Gastrocnemius medialis (tissue), 4 donors: ENCODE results near the gene PCP4L1. TPM values are rescaled to one million over a fixed set of nuclear protein-coding genes. Genes with fewer than 3 reads are reported as not detected.

ENCODE experiments used
- ATAC-seq, 2 donors: fragments of 150-250 bp; one replicate each; pipeline ENCODE4 v1.9.1; 2016
- DNase-seq, 2 donors: peaks; one replicate each; pipeline ENCODE4 v3.0.0-alpha.2; 2019
- H3K27ac ChIP-seq, 4 donors: fragments of 200-600 bp; sonication (generic); 1 replicate in 1 of 4; 2 replicates in 3 of 4; pipeline ENCODE4 v1.5.1; 2016 to 2018; ENCODE audit warnings: mild to moderate bottlenecking in 2 of 4, moderate library complexity in 1 of 4
- H3K27me3 ChIP-seq, 3 donors: fragments of 200-600 bp; sonication (generic) in 2 of 3; 1 replicate in 1 of 3; 2 replicates in 2 of 3; pipeline versions ENCODE4 v1.5.1 to v1.6.0; 2016 to 2019; ENCODE audit warnings: mild to moderate bottlenecking in 1 of 3, moderate library complexity in 1 of 3
- H3K36me3 ChIP-seq, 2 donors: fragments of 200-600 bp; sonication (generic) in 1 of 2; one replicate each; pipeline ENCODE4 v1.5.1; 2017 to 2018
- H3K4me1 ChIP-seq, 2 donors: fragments of 200-600 bp; sonication (generic) in 1 of 2; one replicate each; pipeline ENCODE4 v1.5.1; 2016 to 2017; ENCODE audit warnings: mild to moderate bottlenecking in 2 of 2
- H3K4me3 ChIP-seq, 4 donors: fragments of 200-600 bp; sonication (generic) in 3 of 4; 1 replicate in 1 of 4; 2 replicates in 3 of 4; pipeline ENCODE4 v1.5.1; 2016 to 2019; ENCODE audit warnings: mild to moderate bottlenecking in 2 of 4
- H3K9me3 ChIP-seq, 3 donors: fragments of 200-600 bp; sonication (generic) in 2 of 3; 1 replicate in 1 of 3; 2 replicates in 2 of 3; pipeline ENCODE4 v1.5.1; 2016 to 2019
- POLR2A ChIP-seq, 2 donors: fragments of 450-650 bp; IDR thresholded peaks; one replicate each; pipeline ENCODE4 v1.6.1; 2017; ENCODE audit warnings: antibody characterized with exemption in 2 of 2, mild to moderate bottlenecking in 2 of 2, moderate library complexity in 2 of 2
- in situ Hi-C, 4 donors: fragments of 200-750 bp; cut with MboI; loops; one replicate each; pipeline versions ENCODE4 v1.15.0 to v1.8.0; 2017; ENCODE audit warnings: low sequenced_read_pairs in 4 of 4
- intact Hi-C: fragments of 100-400 bp; cut with DNase I; formaldehyde crosslinking; loops from one replicate; pipeline ENCODE4 v1.15.1; 2023; ENCODE audit warnings: low total_unique reads
- total RNA-seq, 4 donors: library from RNA; depleted of rRNA; stranded (reverse); fragments of >200 nt; gene quantifications; one replicate each; pipeline versions ENCODE4 v1.1.0 to v1.2.3, GENCODE V29; 2016
- TF ChIP-seq, protein P1 (sequence below), 5 experiments: fragments of 450-650 bp in 3 of 5; fragments of 200-600 bp in 2 of 5; sonication (generic) in 2 of 5; IDR thresholded peaks in 4 of 5; conservative IDR thresholded peaks in 1 of 5; 1 replicate in 4 of 5; 2 replicates in 1 of 5; pipeline ENCODE4 v1.5.1; 2016 to 2019; ENCODE audit warnings: antibody characterized with exemption in 5 of 5, mild to moderate bottlenecking in 3 of 5, moderate library complexity in 3 of 5

The PCP4L1 gene
- total RNA-seq, 4 donors from 2014 or later = not detected

- intact Hi-C loops (no loop called here), in situ Hi-C loops (loop anchor here in 1 of 4 donors (10.0 kb wide), 1 partner anchor 62 kb away; no protein-coding TSS in a partner anchor)
- DNase-seq = no peak
- Histone ChIP-seq H3K27me3 (no peaks in the 10 kb centered on the region), H3K9me3 (no peaks in the 10 kb centered on the region), H3K27ac (no peak overlapping the region), H3K4me3 (no peak overlapping the region), H3K36me3 (peaks cover 0 to 28% of the 10 kb centered on the region in 2 donors), H3K4me1 (no peaks in the 10 kb centered on the region)
- TF ChIP-seq, protein P1, sequence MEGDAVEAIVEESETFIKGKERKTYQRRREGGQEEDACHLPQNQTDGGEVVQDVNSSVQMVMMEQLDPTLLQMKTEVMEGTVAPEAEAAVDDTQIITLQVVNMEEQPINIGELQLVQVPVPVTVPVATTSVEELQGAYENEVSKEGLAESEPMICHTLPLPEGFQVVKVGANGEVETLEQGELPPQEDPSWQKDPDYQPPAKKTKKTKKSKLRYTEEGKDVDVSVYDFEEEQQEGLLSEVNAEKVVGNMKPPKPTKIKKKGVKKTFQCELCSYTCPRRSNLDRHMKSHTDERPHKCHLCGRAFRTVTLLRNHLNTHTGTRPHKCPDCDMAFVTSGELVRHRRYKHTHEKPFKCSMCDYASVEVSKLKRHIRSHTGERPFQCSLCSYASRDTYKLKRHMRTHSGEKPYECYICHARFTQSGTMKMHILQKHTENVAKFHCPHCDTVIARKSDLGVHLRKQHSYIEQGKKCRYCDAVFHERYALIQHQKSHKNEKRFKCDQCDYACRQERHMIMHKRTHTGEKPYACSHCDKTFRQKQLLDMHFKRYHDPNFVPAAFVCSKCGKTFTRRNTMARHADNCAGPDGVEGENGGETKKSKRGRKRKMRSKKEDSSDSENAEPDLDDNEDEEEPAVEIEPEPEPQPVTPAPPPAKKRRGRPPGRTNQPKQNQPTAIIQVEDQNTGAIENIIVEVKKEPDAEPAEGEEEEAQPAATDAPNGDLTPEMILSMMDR (IDR thresholded peaks at IDR 0.05 in 4 of 5, conservative IDR thresholded peaks at IDR 0.05 in 1 of 5) = no peak
- no peak for TF ChIP-seq POLR2A (IDR thresholded peaks at IDR 0.05)
- ATAC-seq = no peak
These were observed 25.4 kb upstream of the PCP4L1 start for GRCh38 chr1:161233102-161233501.

DNA sequence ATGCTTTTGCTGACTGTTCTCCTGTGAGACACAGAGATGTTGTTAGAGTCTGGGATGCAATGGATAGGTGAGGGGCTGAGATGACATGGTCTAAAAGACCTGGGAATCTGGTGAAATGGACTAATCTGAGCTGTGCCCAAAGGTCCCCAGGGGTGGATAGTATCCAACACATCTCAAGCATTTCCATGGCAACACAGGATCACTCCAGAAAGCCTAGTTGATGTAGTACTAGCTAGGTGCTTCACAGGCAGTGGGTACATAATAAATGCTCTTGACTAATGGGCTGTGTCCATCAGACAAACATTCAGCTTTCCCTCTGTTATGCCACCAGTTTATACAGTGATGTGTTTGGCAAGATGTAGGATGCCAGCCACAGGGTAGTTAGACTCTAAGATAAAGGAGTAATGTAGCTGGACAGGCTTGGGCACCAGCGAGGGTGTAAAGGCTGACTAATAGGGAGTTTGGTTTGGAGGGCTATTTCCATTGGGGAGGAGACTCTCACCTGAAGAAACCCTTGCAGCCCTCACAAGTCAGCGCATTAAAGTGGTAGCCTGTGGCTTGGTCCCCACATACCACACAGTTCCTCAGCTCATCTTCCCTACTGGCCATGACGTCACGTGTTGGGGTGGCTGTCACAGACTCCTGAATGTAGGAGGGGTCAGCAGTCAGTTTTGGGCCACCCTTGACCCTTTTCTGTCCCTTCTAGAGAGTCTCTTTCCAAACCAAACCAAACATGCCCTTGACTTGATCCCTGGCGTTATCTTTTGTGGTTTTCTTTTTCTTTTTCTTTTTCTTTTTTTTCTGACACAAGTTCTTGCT lies 22.4 kb upstream of the PCP4L1 start:
- Histone ChIP-seq H3K9me3 (no peaks in the 10 kb centered on the region), H3K4me1 (no peaks in the 10 kb centered on the region), H3K27ac (no peak overlapping the region), H3K4me3 (no peak overlapping the region), H3K36me3 (no peaks in the 10 kb centered on the region), H3K27me3 (no peaks in the 10 kb centered on the region)
- no peak for DNase-seq
- TF ChIP-seq, protein P1 (IDR thresholded peaks at IDR 0.05 in 4 of 5, conservative IDR thresholded peaks at IDR 0.05 in 1 of 5) = no peak
- no peak for TF ChIP-seq POLR2A (IDR thresholded peaks at IDR 0.05)
- in situ Hi-C loops = loop anchor here in 1 of 4 donors (10.0 kb wide), 1 partner anchor 59 kb away; no protein-coding TSS in a partner anchor
- ATAC-seq = no peak
- intact Hi-C loops = no loop called here

DNA sequence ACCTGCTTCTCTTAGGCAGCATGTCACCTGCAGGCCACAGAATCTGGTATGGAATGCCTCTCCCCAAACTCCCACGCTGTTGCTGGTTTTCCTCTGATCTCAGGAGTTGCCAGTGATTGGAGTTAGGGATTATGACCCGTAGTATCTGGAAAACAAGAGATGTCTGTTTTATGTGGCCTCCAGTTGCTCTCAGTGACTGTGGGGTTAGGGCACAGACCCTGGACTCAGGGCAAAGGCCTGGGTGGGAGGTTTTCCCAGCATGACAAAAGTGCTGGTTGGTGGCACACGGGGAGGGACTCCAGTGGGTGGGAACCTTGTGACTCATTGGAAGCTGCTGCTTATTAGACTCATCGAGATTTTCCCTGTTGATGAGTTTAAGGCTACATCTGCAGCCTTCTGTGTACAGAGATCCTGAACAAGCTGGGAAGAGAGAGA lies 20.5 kb upstream of the PCP4L1 start, which contains the start of gene NR1I3:
Gene NR1I3 (minus strand): TSS at position 165 of the 435 bp plus-strand sequence. CDS start 1,638 bp downstream, outside the sequence.
- ATAC-seq (no peak), DNase-seq (no peak)
- in situ Hi-C loops = loop anchor here in 1 of 4 donors (10.0 kb wide), 1 partner anchor 57 kb away; no protein-coding TSS in a partner anchor
- intact Hi-C loops = no loop called here
- H3K4me1 ChIP-seq = no peaks in the 10 kb centered on the region
- H3K27ac ChIP-seq = no peak within 1 kb of the TSS
- H3K27me3 ChIP-seq = no peaks in the 10 kb centered on the region
- no peak for TF ChIP-seq POLR2A (IDR thresholded peaks at IDR 0.05)
- TF ChIP-seq, protein P1 (IDR thresholded peaks at IDR 0.05 in 4 of 5, conservative IDR thresholded peaks at IDR 0.05 in 1 of 5) = no peak
- H3K9me3 ChIP-seq = no peaks in the 10 kb centered on the region
- no peaks in the 10 kb centered on the region for H3K36me3 ChIP-seq
- no peak within 1 kb of the TSS for H3K4me3 ChIP-seq

- Histone ChIP-seq H3K27me3 (no peaks in the 10 kb centered on the region), H3K27ac (no peak overlapping the region), H3K4me3 (no peak overlapping the region), H3K9me3 (no peaks in the 10 kb centered on the region), H3K36me3 (no peaks in the 10 kb centered on the region), H3K4me1 (no peaks in the 10 kb centered on the region)
- in situ Hi-C loops = no loop called here
- intact Hi-C loops = no loop called here
- ATAC-seq = no peak
- TF ChIP-seq POLR2A (IDR thresholded peaks at IDR 0.05) = no peak
- TF ChIP-seq, protein P1 (IDR thresholded peaks at IDR 0.05 in 4 of 5, conservative IDR thresholded peaks at IDR 0.05 in 1 of 5) = no peak
- no peak for DNase-seq
These were observed 16.9 kb upstream of the PCP4L1 start for GRCh38 chr1:161241682-161242081.
